Brain microvascular endothelial cell (primary cell): Measurements from ENCODE around the gene PDCD1.

Source experiments
- DNase-seq: peaks from one replicate; pipeline ENCODE4 v3.0.0-alpha.2; 2020
- H3K27ac ChIP-seq: fragments of 250-450 bp; sonication (Bioruptor Pico); 2 replicates; pipeline ENCODE4 v1.5.1; 2020; ENCODE audit warnings: mild to moderate bottlenecking, moderate library complexity
- H3K27me3 ChIP-seq: fragments of 250-450 bp; sonication (Bioruptor Pico); replicated peaks from 2 replicates; pipeline ENCODE4 v1.5.1; 2020; ENCODE audit warnings: mild to moderate bottlenecking
- H3K36me3 ChIP-seq: fragments of 250-450 bp; sonication (Bioruptor Pico); replicated peaks from 2 replicates; pipeline ENCODE4 v1.5.1; 2020; ENCODE audit warnings: mild to moderate bottlenecking
- H3K4me3 ChIP-seq: 2 replicates; pipeline ENCODE4 v1.5.1; 2011; ENCODE audit warnings: low read depth, mild to moderate bottlenecking, control low read depth, low read length, moderate library complexity
- CTCF ChIP-seq: IDR thresholded peaks from 2 replicates; pipeline ENCODE4 v1.5.1; 2011; ENCODE audit warnings: low read depth, mild to moderate bottlenecking, moderate library complexity, low read length, control low read depth, inconsistent platforms; ENCODE audit errors: missing control alignments
- in situ Hi-C: cut with HindIII; loops from 2 replicates; pipeline ENCODE4 v1.10.0; 2017; ENCODE audit warnings: low sequenced_read_pairs, low pct_ligation_motif_present

Gene PDCD1

GRCh38 chr2:241871538-241872312 is 13.0 kb upstream of the PDCD1 start:
- in situ Hi-C loops, result no loop called here
- DNase-seq, result no peak
- H3K27me3 ChIP-seq, result peaks cover 6% of the 10 kb centered on the region
- TF ChIP-seq CTCF, result no peak
- H3K27ac ChIP-seq, result no peak overlapping the region
- no peak overlapping the region for H3K4me3 ChIP-seq
- H3K36me3 ChIP-seq, result no peaks in the 10 kb centered on the region

GRCh38 chr2:241870611-241871537 is 12.2 kb upstream of the PDCD1 start:
- no peak for TF ChIP-seq CTCF
- Histone ChIP-seq H3K27ac (no peak overlapping the region), H3K4me3 (no peak overlapping the region), H3K27me3 (peaks cover 13% of the 10 kb centered on the region), H3K36me3 (no peaks in the 10 kb centered on the region)
- in situ Hi-C loops, result no loop called here
- no peak for DNase-seq

DNA sequence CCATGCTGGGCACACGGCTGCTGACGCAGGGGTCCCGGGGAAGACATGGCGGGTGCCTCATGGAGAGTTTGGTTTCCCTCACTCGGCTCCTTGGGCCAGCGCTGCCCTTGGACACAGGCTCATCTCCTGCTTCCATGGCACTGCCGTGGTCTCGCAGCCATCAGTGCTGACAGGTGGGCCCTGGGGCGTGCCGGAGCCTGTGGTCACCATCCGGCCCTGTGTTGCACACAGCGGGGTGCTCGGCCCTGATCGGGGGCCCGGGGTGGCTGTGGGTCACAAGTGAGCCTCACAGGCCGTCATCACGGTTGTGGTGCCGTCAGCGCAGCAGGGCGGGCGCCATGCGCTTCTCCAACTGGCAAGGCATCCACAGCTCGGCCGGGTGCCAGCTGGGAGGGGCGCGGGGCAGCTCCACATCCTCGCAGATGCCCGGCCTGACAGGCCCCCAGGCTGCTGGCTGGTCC is 11.4 kb upstream of the PDCD1 start:
- in situ Hi-C loops, result no loop called here
- DNase-seq, result no peak
- H3K27me3 ChIP-seq, result peaks cover 13% of the 10 kb centered on the region
- no peak overlapping the region for H3K27ac ChIP-seq
- H3K36me3 ChIP-seq, result no peaks in the 10 kb centered on the region
- no peak overlapping the region for H3K4me3 ChIP-seq
- TF ChIP-seq CTCF, result no peak

GRCh38 chr2:241869087-241869961 is 10.6 kb upstream of the PDCD1 start, which contains the start of gene RTP5:
RTP5 (plus strand) TSS chr2:241869729; CDS start chr2:241869757, 28 bp downstream.
- H3K27ac ChIP-seq, result no peak within 1 kb of the TSS
- peaks cover 13% of the 10 kb centered on the region for H3K27me3 ChIP-seq
- in situ Hi-C loops, result no loop called here
- no peaks in the 10 kb centered on the region for H3K36me3 ChIP-seq
- DNase-seq, result no peak
- H3K4me3 ChIP-seq, result no peak within 1 kb of the TSS
- TF ChIP-seq CTCF, result no peak

DNA sequence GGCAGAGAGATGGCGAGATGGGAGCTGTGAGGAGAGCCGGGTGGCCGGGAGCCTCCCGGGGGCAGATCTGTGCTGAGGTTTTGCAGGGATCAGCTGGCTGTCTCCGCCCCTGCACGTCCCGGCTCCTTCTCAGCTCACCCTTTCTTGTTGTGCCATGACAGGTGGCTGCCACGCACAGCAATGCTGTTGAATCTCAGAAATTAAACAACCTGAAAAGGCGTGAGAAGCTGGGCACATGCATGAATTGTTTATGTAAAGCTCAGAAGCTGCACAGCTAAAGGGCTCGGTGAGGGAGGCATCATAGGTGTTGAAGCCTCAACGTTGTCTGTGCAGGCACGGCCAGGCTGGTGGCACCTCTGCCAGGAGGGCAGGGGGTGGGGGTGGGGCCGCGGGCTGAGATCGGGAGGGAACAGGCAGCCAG is 10.0 kb upstream of the PDCD1 start:
- Histone ChIP-seq H3K4me3 (no peak overlapping the region), H3K27ac (no peak overlapping the region), H3K36me3 (no peaks in the 10 kb centered on the region), H3K27me3 (peaks cover 13% of the 10 kb centered on the region)
- in situ Hi-C loops, result no loop called here
- no peak for DNase-seq
- no peak for TF ChIP-seq CTCF
